BLaER1 (cell line): ENCODE results near the gene OSBPL10.
"Not testable (repeated sequence)": the region's sequence is repeated elsewhere in the genome, so short reads cannot be mapped to it uniquely, and the experiment has no call there.

ENCODE experiments used
- H3K27ac ChIP-seq: shearing (Covaris generic); formaldehyde crosslinking; 2 replicates; pipeline ENCODE4 v1.8.1; 2022
- H3K27me3 ChIP-seq: shearing (Covaris generic); formaldehyde crosslinking; 2 replicates; pipeline ENCODE4 v1.8.1; 2022
- H3K36me3 ChIP-seq: shearing (Covaris generic); formaldehyde crosslinking; 2 replicates; pipeline ENCODE4 v1.8.1; 2022
- H3K4me1 ChIP-seq: shearing (Covaris generic); formaldehyde crosslinking; 2 replicates; pipeline ENCODE4 v1.8.1; 2022
- H3K4me2 ChIP-seq: shearing (Covaris generic); formaldehyde crosslinking; 2 replicates; pipeline ENCODE4 v1.8.1; 2022
- H3K4me3 ChIP-seq: shearing (Covaris generic); formaldehyde crosslinking; 2 replicates; pipeline ENCODE4 v1.8.1; 2022
- H3K9ac ChIP-seq: shearing (Covaris generic); formaldehyde crosslinking; 2 replicates; pipeline ENCODE4 v1.8.1; 2022
- H3K9me3 ChIP-seq: shearing (Covaris generic); formaldehyde crosslinking; 2 replicates; pipeline ENCODE4 v1.8.1; 2022
- H4K20me1 ChIP-seq: shearing (Covaris generic); formaldehyde crosslinking; 2 replicates; pipeline ENCODE4 v1.8.1; 2022
- Cebpa-rat ChIP-seq: shearing (Covaris generic); IDR thresholded peaks from 2 replicates; pipeline ENCODE4 v1.8.1; 2022

The OSBPL10 gene

DNA sequence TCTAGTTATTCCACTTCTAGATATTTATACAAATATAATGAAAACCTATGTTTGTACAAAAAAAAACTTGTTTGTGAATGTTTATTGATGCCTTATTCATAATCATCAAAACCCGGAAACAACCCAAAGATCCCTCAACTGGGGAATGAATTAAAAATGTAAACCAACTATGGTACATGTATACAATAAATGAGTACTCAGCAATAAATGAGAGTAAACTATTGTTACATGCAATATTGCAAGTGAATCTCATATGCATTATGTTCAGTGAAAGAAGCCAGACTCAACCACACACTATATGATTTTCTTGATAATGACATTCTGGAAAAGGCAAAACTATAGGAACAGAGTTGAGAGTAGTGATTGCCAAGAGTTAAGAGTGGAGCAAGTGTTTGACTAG, 12.8 kb upstream of the OSBPL10 start:
- Histone ChIP-seq H3K27ac (no peak overlapping the region), H3K4me1 (no peaks in the 10 kb centered on the region), H3K4me3 (no peak overlapping the region), H3K9ac (no peak overlapping the region), H3K4me2 (no peak overlapping the region), H3K27me3 (no peaks in the 10 kb centered on the region), H4K20me1 (no peaks in the 10 kb centered on the region), H3K36me3 (no peaks in the 10 kb centered on the region), H3K9me3 (peaks cover 46% of the 10 kb centered on the region)
- no peak for TF ChIP-seq Cebpa-rat

DNA sequence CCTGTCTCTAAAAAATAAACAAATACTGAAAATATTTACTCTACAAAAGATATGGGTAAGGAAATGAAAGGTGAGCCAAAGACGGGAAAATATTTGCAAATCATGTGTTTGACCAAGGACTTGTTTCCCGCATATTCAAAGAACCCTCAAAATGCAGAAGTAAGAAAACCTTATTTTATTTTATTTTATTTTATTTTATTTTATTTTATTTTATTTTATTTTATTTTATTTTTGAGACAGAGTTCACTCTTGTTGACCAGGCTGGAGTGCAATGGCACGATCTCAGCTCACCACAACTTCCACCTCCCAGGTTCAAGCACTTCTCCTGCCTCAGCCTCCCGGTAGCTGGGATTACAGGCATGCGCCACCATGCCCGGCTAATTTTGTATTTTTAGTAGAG, 11.9 kb upstream of the OSBPL10 start:
- H3K36me3 ChIP-seq, result not testable (repeated sequence)
- H3K9me3 ChIP-seq, result peaks cover 53% of the 10 kb centered on the region

DNA sequence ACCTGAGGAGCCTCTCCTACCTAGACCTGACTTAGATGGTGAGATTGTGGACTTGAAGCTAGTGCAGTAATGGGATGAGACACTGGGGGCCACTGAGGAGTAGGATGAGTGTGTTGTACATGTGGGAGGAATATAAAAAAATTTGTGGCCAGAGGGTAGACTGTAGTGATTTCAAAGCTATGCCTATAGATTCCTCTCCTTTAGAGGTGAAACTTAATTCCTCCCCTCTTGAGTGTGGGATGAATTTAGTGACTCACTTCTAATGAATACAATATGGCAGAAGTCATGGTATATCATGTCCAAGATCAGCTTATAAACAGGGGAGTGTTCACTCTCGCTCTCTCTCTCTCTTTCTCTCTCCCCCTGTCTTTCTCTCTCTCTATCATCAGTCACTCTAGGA, 7.2 kb upstream of the OSBPL10 start:
- H3K4me2 ChIP-seq, result no peak overlapping the region
- peaks cover 39% of the 10 kb centered on the region for H3K9me3 ChIP-seq
- no peak overlapping the region for H3K9ac ChIP-seq
- no peaks in the 10 kb centered on the region for H3K4me1 ChIP-seq
- H4K20me1 ChIP-seq, result no peaks in the 10 kb centered on the region
- H3K27me3 ChIP-seq, result peaks cover under 1% of the 10 kb centered on the region; the same call in 1 of the 2 replicates
- H3K4me3 ChIP-seq, result no peak overlapping the region
- no peaks in the 10 kb centered on the region for H3K36me3 ChIP-seq
- no peak overlapping the region for H3K27ac ChIP-seq
- TF ChIP-seq Cebpa-rat, result no peak

More for the DNA sequence above, 11.9 kb upstream of the OSBPL10 start:
- not testable (repeated sequence) for H3K27me3 ChIP-seq, H3K4me2 ChIP-seq, H3K4me3 ChIP-seq, H3K9ac ChIP-seq, H4K20me1 ChIP-seq, H3K27ac ChIP-seq, H3K4me1 ChIP-seq

DNA sequence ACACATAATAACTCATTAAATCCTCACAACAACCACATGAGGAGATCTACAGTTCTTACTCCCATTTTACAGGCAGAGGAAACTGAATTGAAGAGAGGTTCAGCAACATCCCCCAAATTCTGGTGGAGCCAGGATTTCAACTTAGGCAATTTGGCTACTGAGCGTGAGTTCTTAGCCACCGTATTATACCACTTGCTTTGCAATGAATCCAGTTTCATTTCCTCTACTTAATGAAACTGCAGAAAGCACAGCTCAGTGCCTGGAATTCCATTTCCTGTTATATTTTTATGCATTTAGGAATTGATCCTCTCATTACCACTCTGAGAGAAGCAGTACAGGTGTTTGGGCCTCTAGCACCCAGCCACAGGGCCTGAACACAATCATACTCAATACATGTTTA, 4.8 kb upstream of the OSBPL10 start:
- H3K36me3 ChIP-seq, result no peaks in the 10 kb centered on the region
- 0 out of 2 replicates have a peak, but pooled peaks cover 5% of the 10 kb centered on the region for H3K4me1 ChIP-seq
- no peak overlapping the region for H3K4me2 ChIP-seq
- H3K27ac ChIP-seq, result no peak overlapping the region
- peaks cover 25% of the 10 kb centered on the region for H3K27me3 ChIP-seq
- TF ChIP-seq Cebpa-rat, result no peak
- no peak overlapping the region for H3K4me3 ChIP-seq
- peaks cover 26% of the 10 kb centered on the region for H3K9me3 ChIP-seq
- H4K20me1 ChIP-seq, result no peaks in the 10 kb centered on the region
- no peak overlapping the region for H3K9ac ChIP-seq

DNA sequence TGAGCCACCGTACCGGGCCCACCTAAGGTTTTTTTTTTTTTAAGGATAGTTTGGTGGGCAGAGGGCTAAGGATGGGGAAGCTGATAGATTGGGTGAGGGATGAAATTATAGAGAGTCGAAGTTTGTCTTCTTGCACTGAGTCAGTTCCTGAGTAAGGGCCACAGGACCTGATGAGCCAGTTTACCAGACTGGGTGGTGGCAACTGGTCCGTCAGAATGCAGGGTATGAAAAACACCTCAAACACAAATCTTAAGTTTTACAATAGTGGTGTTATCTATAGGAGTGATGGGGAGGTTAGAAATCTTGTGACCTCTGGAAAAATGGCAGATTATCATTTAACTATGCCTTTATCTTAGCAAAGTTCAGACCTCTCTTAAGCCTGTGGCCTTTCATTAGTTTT, 3.3 kb upstream of the OSBPL10 start:
- Histone ChIP-seq H3K27ac (no peak overlapping the region), H3K9me3 (peaks cover 11% of the 10 kb centered on the region), H3K36me3 (no peaks in the 10 kb centered on the region), H3K4me2 (no peak overlapping the region), H3K4me3 (no peak overlapping the region), H3K4me1 (peaks cover 14% of the 10 kb centered on the region; the same call in 1 of the 2 replicates), H4K20me1 (no peaks in the 10 kb centered on the region), H3K27me3 (peaks cover 40% of the 10 kb centered on the region), H3K9ac (no peak overlapping the region)
- TF ChIP-seq Cebpa-rat, result no peak

DNA sequence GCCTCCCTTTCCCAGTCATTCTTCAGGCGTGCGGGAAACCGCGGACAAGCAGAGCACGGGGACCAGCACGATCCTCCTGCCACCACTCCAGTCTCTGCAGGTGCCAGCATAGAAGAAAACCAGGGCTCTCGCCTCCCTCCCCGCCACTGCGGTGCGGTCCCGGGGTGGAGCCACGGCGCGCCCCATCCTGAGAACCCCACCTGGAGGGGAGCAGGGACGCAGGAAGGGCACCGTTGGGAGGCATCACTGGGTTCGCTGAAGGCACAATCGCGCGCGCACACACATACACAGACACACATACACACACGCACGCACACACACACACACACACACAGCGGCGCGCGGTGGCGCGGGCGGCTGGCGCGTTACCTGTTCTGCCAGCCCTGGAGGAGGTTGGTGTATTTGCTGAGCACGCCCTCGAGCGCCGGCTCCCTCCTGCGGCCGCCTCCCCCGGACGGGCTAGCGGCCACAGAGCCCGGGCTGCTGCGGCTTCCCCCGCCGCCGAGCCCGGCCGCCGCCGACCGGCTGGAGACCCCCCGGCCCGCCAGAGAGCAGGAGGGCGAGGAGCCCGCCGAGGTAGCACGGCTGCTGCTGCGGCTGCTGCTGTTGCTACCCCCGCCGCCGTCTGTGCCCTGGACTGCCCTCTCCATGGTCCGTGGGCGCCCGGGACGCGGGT, 394 bp downstream of the OSBPL10 start:
- peak overlapping the region; percentile 99 for H3K4me2 ChIP-seq
- H3K36me3 ChIP-seq, result no peaks in the 10 kb centered on the region
- no peaks in the 10 kb centered on the region for H4K20me1 ChIP-seq
- no peak for TF ChIP-seq Cebpa-rat
- peaks cover 14% of the 10 kb centered on the region; the same call in 1 of the 2 replicates for H3K4me1 ChIP-seq
- H3K9ac ChIP-seq, result peak overlapping the region; percentile 69
- no peaks in the 10 kb centered on the region for H3K9me3 ChIP-seq
- peak overlapping the region; percentile 76 for H3K4me3 ChIP-seq
- H3K27ac ChIP-seq, result no peak overlapping the region
- H3K27me3 ChIP-seq, result peaks cover 54% of the 10 kb centered on the region

DNA sequence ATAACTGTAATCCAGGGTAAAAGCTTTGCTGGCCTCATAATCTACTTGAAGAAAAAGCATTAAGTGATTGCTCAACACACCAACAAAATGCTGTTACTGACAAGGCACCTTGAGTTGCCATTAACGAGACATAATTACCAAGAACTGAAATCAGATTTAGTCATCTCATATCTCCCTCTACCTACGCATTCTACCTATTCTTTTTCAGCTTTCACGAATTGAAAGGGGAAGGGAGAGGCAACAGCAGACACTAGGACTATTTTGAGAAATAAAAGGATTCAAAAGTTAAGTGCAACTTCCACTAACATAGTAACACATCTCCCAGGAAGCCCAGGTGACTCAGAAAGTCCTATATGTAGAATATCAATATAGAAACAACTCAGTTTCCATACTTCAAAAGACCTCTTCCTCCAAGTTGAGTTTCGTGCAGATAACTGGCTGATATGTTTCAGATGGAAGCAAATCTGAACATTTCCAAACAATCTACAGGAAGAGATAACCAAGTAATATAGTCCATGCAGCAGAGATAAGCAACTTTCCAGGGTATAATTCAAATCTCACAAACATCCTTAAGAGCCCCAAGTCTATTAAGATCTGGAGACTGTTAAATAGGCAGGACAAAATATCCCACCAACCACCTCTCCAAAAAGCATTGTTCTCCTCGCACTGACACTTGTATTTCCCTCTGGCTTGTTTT, 1.9 kb downstream of the OSBPL10 start:
- H3K27ac ChIP-seq, result no peak overlapping the region
- H3K4me1 ChIP-seq, result peaks cover 14% of the 10 kb centered on the region; the same call in 1 of the 2 replicates
- H3K9ac ChIP-seq, result no peak overlapping the region
- H3K4me2 ChIP-seq, result no peak overlapping the region
- TF ChIP-seq Cebpa-rat, result no peak
- no peaks in the 10 kb centered on the region for H3K9me3 ChIP-seq
- no peak overlapping the region for H3K4me3 ChIP-seq
- H4K20me1 ChIP-seq, result no peaks in the 10 kb centered on the region
- H3K27me3 ChIP-seq, result peaks cover 54% of the 10 kb centered on the region
- no peaks in the 10 kb centered on the region for H3K36me3 ChIP-seq

DNA sequence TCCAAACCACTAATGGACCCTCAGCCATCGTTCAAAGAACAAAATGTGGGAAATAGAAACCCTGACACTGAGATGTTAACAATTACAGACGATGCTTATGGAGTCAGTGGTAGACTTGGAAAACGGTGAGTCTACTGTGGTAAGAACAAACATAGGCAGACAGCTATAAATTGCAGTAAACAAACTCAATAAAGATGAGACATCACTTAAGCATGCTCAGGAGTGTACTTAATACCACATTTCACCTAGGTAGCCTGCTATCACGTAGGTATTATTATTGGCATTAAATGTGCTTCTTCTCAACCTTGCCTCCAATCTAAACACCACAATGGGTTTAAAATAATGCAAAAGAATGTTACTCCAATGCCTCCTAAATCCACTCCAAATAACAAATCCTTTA, 2.5 kb downstream of the OSBPL10 start:
- H3K27ac ChIP-seq, result no peak overlapping the region
- H3K9me3 ChIP-seq, result no peaks in the 10 kb centered on the region
- peaks cover 54% of the 10 kb centered on the region for H3K27me3 ChIP-seq
- no peak overlapping the region for H3K4me3 ChIP-seq
- H4K20me1 ChIP-seq, result no peaks in the 10 kb centered on the region
- H3K36me3 ChIP-seq, result no peaks in the 10 kb centered on the region
- no peak for TF ChIP-seq Cebpa-rat
- peaks cover 14% of the 10 kb centered on the region; the same call in 1 of the 2 replicates for H3K4me1 ChIP-seq
- H3K4me2 ChIP-seq, result no peak overlapping the region
- no peak overlapping the region for H3K9ac ChIP-seq

DNA sequence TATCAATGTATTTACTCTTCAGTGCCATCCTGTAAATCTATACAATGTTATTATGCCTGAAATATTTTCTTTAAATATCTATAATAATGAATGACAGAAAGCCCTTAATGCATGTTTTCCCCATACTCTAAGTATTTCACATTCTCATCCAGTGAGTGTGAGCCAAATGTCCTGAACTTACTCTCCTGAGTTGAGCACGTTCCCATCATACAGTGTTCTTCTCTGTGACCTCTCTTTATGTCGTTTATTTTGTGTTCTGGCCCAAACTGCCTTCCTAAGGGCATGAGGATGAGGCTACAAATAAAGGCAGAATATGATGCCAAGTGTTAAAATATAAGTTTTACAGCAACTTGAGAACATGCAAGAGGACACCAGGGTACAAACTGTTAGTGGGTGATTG, 3.3 kb downstream of the OSBPL10 start:
- H3K9ac ChIP-seq, result no peak overlapping the region
- no peaks in the 10 kb centered on the region for H3K9me3 ChIP-seq
- TF ChIP-seq Cebpa-rat, result no peak
- no peak overlapping the region for H3K4me2 ChIP-seq
- H3K4me3 ChIP-seq, result no peak overlapping the region
- peaks cover 48% of the 10 kb centered on the region for H3K27me3 ChIP-seq
- peaks cover 14% of the 10 kb centered on the region; the same call in 1 of the 2 replicates for H3K4me1 ChIP-seq
- H4K20me1 ChIP-seq, result no peaks in the 10 kb centered on the region
- no peaks in the 10 kb centered on the region for H3K36me3 ChIP-seq
- no peak overlapping the region for H3K27ac ChIP-seq

DNA sequence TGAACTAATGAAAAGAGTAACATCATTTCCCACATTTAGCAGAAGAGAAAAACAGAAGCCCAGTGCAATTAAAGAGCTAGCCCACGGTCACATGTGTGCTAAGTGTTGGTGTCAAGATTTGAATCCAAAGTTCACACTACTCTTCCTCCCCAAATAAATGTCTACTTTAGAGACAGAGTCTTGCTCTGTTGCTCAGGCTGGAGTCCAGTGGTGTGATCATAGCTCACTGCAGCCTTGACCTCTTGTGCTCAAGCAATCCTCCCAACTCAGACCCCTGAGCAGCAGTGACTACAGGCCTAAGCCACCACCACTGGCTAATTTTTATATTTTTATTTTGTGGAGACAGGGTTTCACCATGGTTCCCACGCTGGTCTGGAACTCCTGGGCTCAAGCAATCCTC, 4.8 kb downstream of the OSBPL10 start:
- TF ChIP-seq Cebpa-rat, result no peak
- Histone ChIP-seq H3K4me1 (peaks cover 11% of the 10 kb centered on the region; the same call in 1 of the 2 replicates), H3K9ac (no peak overlapping the region), H3K9me3 (no peaks in the 10 kb centered on the region), H4K20me1 (no peaks in the 10 kb centered on the region), H3K36me3 (no peaks in the 10 kb centered on the region), H3K27ac (no peak overlapping the region), H3K27me3 (peaks cover 33% of the 10 kb centered on the region), H3K4me2 (no peak overlapping the region), H3K4me3 (no peak overlapping the region)
